ENCODE data around the gene SLC16A10.
"Not testable (repeated sequence)": the region's sequence is repeated elsewhere in the genome, so short reads cannot be mapped to it uniquely, and the experiment has no call there.

SLC16A10 gene

GRCh38 chr6:111087106-111087835, at the start of gene SLC16A10:
TSS of gene SLC16A10 (plus strand) at chr6:111087503. CDS start at chr6:111087753, 250 bp downstream.
- peak; percentile 32 for DNase-seq

GRCh38 chr6:111038534-111039252, 48.6 kb upstream of the SLC16A10 start:
- no peak for DNase-seq

GRCh38 chr6:111041917-111042316, 45.4 kb upstream of the SLC16A10 start:
- no peak for DNase-seq

GRCh38 chr6:111047244-111047643, 40.1 kb upstream of the SLC16A10 start:
- DNase-seq: no peak

- DNase-seq: no peak
These were observed 36.9 kb upstream of the SLC16A10 start for GRCh38 chr6:111050261-111051023.

GRCh38 chr6:111052171-111052570, 35.1 kb upstream of the SLC16A10 start:
- DNase-seq: no peak

- DNase-seq: no peak
These were observed 30.1 kb upstream of the SLC16A10 start for GRCh38 chr6:111057074-111057752.

GRCh38 chr6:111061508-111061907, 25.8 kb upstream of the SLC16A10 start:
- DNase-seq: no peak

GRCh38 chr6:111061985-111062384, 25.3 kb upstream of the SLC16A10 start:
- not testable (repeated sequence) for DNase-seq

GRCh38 chr6:111062860-111063259, 24.4 kb upstream of the SLC16A10 start:
- DNase-seq: not testable (repeated sequence)

- DNase-seq: no peak
These were observed 19.0 kb upstream of the SLC16A10 start for GRCh38 chr6:111068109-111068865.

- DNase-seq: no peak
These were observed 18.5 kb upstream of the SLC16A10 start for GRCh38 chr6:111068866-111069234.

GRCh38 chr6:111069382-111070104, 17.8 kb upstream of the SLC16A10 start:
- no peak for DNase-seq

GRCh38 chr6:111070105-111071005, 16.9 kb upstream of the SLC16A10 start:
- no peak for DNase-seq

- DNase-seq: no peak
These were observed 14.4 kb upstream of the SLC16A10 start for GRCh38 chr6:111072801-111073360.

- no peak for DNase-seq
These were observed 13.0 kb upstream of the SLC16A10 start for GRCh38 chr6:111074311-111074710.

- DNase-seq: no peak
These were observed 11.1 kb upstream of the SLC16A10 start for GRCh38 chr6:111076024-111076695.

- DNase-seq: no peak
These were observed 6.6 kb upstream of the SLC16A10 start for GRCh38 chr6:111080698-111081097.

- no peak for DNase-seq
These were observed 618 bp upstream of the SLC16A10 start for GRCh38 chr6:111086685-111087084.
